GM18909 (cell line): ENCODE data around the gene ANKRD53.
"Not testable (repeated sequence)": the region's sequence is repeated elsewhere in the genome, so short reads cannot be mapped to it uniquely, and the experiment has no call there.

Source experiments
- ATAC-seq: cut with Tn5 transposase; IDR thresholded peaks from one replicate; pipeline ENCODE4 v1.9.1; 2021; ENCODE audit warnings: mild to moderate bottlenecking; ENCODE audit not compliant: unreplicated experiment, poor library complexity

Gene ANKRD53

GRCh38 chr2:71003966-71004755 is 25.7 kb downstream of the ANKRD53 start:
- no peak for ATAC-seq

- no peak for ATAC-seq
Observed at GRCh38 chr2:71004857-71005256, 26.4 kb downstream of the ANKRD53 start.

- ATAC-seq: no peak
Observed at GRCh38 chr2:71005271-71006202, 27.1 kb downstream of the ANKRD53 start.

GRCh38 chr2:71006323-71006722 is 27.9 kb downstream of the ANKRD53 start:
- no peak for ATAC-seq

GRCh38 chr2:71006955-71007799 is 28.7 kb downstream of the ANKRD53 start:
- no peak for ATAC-seq

GRCh38 chr2:71008342-71008741 is 29.9 kb downstream of the ANKRD53 start:
- ATAC-seq: no peak

GRCh38 chr2:71011786-71012185 is 33.4 kb downstream of the ANKRD53 start:
- ATAC-seq: not testable (repeated sequence)

- no peak for ATAC-seq
Observed at GRCh38 chr2:71018625-71019024, 40.2 kb downstream of the ANKRD53 start.

- ATAC-seq: not testable (repeated sequence)
Observed at GRCh38 chr2:71019989-71020388, 41.6 kb downstream of the ANKRD53 start.

- ATAC-seq: not testable (repeated sequence)
Observed at GRCh38 chr2:71021394-71021793, 43.0 kb downstream of the ANKRD53 start.

- ATAC-seq: not testable (repeated sequence)
Observed at GRCh38 chr2:71023553-71024243, 45.3 kb downstream of the ANKRD53 start.
